LNCaP clone FGC (cell line): ENCODE measurements around the gene NRXN3.

ENCODE experiments used
- DNase-seq: peaks from one replicate; pipeline ENCODE4 v3.0.0-alpha.2; 2011; ENCODE audit warnings: low read depth
- H3K4me3 ChIP-seq: 2 replicates; pipeline ENCODE4 v1.5.1; 2011; ENCODE audit warnings: mild to moderate bottlenecking, low read depth, low read length, control low read depth
- TF ChIP-seq, protein P1 (sequence below): IDR thresholded peaks from 2 replicates; pipeline ENCODE4 v1.5.1; 2012; ENCODE audit warnings: mild to moderate bottlenecking; ENCODE audit not compliant: control insufficient read depth, insufficient read depth; ENCODE audit errors: extremely low read depth

Gene NRXN3

DNA sequence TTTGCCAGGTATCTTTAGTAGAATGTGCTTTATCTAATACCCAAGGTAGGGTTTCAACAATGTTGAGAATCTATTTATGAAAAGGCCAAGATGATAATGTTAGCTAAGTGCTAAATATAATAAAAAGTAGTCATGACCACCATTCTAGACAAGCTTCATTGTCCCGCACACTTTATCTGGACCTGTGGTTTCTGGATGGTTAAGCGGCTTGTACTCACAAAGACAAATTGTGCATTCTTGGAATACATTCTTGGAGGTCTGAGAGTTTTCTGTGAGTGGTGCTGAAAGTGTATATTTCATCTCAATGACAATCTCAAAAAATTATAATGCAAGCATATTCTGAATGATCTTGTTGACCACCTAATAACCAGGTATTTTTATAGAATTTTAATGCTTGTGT is 1394.2 kb downstream of the NRXN3 start:
- DNase-seq, result no peak
- TF ChIP-seq, protein P1, sequence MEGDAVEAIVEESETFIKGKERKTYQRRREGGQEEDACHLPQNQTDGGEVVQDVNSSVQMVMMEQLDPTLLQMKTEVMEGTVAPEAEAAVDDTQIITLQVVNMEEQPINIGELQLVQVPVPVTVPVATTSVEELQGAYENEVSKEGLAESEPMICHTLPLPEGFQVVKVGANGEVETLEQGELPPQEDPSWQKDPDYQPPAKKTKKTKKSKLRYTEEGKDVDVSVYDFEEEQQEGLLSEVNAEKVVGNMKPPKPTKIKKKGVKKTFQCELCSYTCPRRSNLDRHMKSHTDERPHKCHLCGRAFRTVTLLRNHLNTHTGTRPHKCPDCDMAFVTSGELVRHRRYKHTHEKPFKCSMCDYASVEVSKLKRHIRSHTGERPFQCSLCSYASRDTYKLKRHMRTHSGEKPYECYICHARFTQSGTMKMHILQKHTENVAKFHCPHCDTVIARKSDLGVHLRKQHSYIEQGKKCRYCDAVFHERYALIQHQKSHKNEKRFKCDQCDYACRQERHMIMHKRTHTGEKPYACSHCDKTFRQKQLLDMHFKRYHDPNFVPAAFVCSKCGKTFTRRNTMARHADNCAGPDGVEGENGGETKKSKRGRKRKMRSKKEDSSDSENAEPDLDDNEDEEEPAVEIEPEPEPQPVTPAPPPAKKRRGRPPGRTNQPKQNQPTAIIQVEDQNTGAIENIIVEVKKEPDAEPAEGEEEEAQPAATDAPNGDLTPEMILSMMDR, result no peak
- H3K4me3 ChIP-seq, result no peak overlapping the region

DNA sequence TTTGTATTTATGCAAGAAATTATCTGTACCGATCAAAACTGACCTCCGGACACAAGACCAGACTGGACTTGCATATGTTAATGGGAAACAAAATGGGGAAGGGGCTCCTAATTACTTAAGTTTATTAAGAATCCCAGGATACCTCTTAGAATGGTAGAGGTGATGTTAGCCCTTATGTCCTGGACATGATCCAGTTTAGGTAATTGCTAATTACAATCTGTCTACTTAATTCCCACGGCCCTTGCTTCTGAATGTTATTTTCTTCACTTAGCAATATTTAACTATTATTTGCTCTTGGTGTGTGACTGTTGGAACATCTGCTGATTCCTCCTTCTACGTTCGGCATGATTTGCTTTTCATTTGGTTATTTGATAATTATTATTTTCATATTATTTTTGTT is 1397.1 kb downstream of the NRXN3 start:
- TF ChIP-seq, protein P1, result no peak
- DNase-seq, result no peak
- no peak overlapping the region for H3K4me3 ChIP-seq

DNA sequence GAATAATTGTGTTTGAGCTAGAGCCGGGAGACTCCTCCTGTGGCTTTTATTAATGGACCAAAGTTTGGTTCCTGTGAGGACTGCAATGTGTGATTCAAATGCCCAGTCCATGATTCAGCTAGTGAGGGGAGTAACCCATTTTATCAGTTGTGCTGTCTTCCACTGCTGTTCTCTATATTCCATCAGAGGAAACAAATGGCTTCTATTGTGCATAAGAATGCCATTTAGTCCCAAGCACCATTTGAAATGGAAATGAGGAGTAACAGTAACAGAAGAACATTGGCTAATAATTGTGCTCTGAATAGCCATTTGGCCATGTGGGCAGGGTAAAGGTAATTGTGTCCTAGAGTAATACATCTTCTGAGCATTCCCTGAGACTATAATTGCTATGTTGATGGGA is 1398.4 kb downstream of the NRXN3 start:
- no peak overlapping the region for H3K4me3 ChIP-seq
- no peak for DNase-seq
- TF ChIP-seq, protein P1, result no peak

DNA sequence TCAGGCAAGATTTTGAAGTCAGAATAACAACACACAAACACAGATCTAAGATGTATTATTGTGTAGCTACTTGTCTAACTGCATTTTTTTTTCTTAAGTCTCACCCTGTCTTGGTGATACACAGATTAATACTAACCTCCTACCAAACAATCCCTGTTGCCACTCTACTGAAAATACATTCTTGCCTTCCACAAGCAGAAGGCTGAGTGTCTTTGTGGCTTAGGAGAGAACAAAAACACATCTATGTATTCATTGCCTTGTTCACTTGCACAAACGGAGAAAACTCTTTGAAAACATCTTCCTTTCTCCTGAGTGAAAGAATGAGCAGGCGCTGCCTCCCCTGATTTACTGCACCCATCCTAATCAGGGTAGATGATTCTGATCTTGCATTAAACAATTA is 1398.9 kb downstream of the NRXN3 start:
- no peak overlapping the region for H3K4me3 ChIP-seq
- TF ChIP-seq, protein P1, result no peak
- no peak for DNase-seq

DNA sequence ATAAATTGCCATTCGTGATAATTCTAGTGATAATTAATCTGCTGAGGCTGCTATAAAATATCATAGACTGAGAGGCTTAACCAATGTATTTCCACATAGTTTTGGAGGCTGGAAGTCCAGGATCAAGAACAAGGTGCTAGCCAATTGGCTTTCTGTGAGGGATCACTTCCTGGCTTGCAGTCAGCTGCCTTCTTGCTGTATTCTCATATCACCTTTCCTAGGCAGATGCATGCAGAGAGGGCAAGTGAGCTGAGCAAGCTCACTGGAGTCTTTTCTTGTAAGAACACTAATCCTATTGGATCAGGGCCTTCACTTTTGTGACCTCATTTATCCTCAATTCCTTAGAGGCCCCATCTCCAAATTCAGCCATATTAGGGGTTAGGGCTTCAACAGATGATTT is 1400.5 kb downstream of the NRXN3 start:
- no peak for DNase-seq
- TF ChIP-seq, protein P1, result no peak

DNA sequence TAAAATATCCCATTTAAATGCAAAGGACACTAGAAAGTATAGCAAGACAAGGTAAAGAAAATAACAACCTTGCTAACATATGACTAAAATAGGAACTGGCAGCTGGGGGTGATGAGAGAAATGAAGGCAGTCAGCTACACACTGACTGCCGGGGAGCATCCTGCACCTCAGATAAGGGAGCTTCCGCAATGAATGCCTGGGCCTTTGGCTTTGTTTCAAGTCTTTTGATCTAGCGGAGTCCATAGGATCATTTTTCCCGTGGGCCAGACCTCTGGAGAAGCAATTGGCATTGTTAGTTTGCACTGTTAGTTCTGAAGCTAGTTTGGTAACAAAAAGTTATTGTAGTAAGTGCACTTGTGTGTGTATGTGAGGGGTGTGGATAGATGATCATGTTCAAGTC is 1401.2 kb downstream of the NRXN3 start:
- H3K4me3 ChIP-seq, result no peak overlapping the region
- TF ChIP-seq, protein P1, result no peak
- DNase-seq, result no peak

More for the DNA sequence above, 1400.5 kb downstream of the NRXN3 start:
- H3K4me3 ChIP-seq, result no peak overlapping the region

DNA sequence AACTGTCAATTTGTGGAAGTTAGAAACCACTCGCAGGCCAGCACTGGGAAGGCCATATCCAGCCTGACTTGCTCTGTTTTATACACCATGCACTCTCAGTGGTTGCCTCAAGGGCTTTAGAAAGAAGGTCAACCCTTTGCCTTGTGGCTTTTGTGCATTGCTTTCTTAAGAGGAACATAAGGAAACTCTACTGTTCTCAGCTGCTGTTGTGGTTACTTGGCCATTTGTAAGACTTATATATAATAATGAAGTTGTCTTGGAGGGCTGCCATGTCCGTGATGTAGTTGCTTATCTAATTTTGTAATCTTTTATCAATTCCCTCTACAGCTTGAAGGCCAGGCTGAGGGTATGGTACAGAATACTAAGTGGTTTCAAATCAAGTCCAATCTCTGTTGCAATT is 1403.3 kb downstream of the NRXN3 start:
- TF ChIP-seq, protein P1, result no peak
- no peak for DNase-seq
- no peak overlapping the region for H3K4me3 ChIP-seq
